Islet of Langerhans (tissue), 1 donor: ENCODE results near the gene CACNA1I.

ENCODE experiments used
- FAIRE-seq: peaks from one replicate; lab custom pipeline; 2011; peaks lifted over from hg19 to GRCh38; lab: Jason Lieb, UNC

CACNA1I gene

DNA sequence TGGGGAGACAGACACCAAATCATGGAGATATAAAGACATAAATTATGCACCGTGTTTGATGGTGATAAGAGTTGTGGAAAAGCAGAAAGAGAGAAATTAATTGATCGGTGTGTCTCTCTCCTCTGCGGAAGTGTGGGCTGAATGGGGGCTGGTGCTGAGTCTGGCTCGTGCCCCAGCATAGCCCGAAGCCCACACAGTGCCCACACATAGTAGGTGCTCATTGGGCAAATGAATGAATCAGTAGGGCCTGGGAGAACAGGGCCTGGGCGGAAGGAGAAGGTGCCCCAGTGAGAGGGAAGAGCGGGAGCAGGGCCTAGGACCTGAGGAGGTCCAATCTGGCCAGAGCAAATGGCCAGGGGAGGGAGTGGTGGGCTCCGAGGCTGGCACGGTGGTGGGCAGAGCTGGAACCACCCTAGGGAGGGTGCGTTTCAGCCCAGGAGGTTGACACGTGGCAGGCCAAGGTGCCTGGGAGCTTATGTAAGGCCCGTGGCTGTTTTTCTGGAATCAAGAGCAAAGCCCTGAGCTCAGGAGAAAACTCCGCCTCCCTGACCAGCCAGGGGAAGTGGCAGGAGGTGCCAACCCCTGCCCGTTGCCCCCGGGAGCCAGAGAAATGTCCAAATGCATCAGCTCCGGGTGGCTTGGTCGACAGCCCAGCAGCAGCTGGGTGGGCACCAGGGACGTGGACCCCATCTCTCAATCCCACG lies 2.1 kb upstream of the CACNA1I start:
- no peak for FAIRE-seq

GRCh38 chr22:39569066-39569465 lies 1.5 kb upstream of the CACNA1I start:
- FAIRE-seq, result no peak

GRCh38 chr22:39570226-39570625 lies 327 bp upstream of the CACNA1I start:
- no peak for FAIRE-seq

DNA sequence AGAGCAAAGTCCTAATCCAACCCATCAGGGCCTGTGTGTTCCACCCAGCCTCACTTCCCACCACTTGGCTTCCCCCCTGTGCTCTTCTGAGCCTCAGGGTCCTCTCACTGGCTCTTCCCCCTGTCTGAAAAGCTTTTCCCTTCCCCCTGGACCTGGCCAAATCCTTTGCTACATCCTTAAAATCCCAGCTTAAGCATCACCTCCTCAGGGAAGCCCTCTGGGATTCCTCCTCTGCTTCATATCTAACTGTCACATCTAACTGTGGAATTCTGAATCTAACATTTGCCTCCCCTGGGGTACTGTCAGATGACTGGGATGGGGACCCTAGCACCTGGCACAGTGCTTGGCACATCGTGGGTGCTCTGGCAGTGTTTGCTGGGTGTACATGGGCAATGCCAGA lies 985 bp downstream of the CACNA1I start:
- FAIRE-seq, result no peak

GRCh38 chr22:39574779-39575551 lies 4.4 kb downstream of the CACNA1I start:
- FAIRE-seq, result no peak

DNA sequence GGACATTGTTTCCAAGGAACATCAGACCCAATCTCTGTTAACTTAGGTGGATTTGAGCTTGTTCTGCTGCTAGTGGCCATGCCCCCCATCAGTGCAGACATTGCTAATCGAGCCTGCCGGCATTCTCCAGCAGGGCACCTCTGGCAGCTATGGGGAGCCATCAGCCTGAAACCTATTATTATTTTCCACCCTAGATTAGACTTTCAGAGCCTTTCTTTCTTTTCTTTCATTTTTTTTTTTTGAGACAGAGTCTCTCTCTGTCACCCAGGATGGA lies 4.9 kb downstream of the CACNA1I start:
- no peak for FAIRE-seq

DNA sequence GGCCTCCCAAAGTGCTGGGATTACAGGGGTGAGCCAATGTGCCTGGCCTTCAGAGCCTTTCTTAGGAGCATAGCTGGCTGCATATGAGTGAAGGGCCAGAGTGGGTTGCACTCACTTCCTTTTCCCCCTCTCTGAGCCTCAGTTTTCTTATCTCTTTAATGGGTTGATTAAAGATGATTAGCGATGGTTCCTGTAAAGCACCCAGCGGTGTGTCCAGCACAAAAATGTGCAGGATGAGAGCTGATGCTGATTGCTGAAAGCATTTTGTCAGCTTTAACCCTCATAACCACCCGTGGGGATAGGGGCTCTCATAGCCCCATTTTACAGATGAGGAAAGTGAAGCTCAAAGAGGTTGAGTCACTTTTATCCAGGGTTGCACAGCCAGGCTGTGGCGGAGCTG lies 5.5 kb downstream of the CACNA1I start:
- FAIRE-seq, result no peak

- FAIRE-seq, result no peak
Observed at GRCh38 chr22:39577366-39577765, 6.8 kb downstream of the CACNA1I start.

GRCh38 chr22:39577900-39578299 lies 7.3 kb downstream of the CACNA1I start:
- FAIRE-seq, result no peak

- FAIRE-seq, result no peak
Observed at GRCh38 chr22:39580006-39580441, 9.5 kb downstream of the CACNA1I start.

DNA sequence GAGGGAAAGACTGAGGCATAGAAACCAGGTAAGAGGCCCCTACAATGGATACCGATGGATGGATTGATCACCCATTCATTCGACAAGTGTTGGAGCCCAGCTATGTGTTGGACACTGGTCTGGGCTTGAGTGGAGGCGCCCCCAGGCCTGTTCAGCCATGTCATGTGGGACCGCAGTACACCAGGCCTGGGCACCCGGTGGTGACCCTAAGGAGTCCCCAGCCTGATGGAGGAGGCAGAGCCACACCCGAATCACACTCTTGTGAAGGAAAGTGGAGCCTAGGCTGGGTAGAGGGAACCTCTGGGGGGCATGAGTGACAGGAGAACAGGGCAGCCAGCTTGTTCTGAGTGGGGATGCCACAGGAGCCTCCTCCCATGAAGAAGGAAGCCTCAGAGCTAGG lies 10.2 kb downstream of the CACNA1I start:
- no peak for FAIRE-seq

GRCh38 chr22:39581303-39581702 lies 10.8 kb downstream of the CACNA1I start:
- no peak for FAIRE-seq

GRCh38 chr22:39583066-39583667 lies 12.6 kb downstream of the CACNA1I start:
- FAIRE-seq, result no peak

DNA sequence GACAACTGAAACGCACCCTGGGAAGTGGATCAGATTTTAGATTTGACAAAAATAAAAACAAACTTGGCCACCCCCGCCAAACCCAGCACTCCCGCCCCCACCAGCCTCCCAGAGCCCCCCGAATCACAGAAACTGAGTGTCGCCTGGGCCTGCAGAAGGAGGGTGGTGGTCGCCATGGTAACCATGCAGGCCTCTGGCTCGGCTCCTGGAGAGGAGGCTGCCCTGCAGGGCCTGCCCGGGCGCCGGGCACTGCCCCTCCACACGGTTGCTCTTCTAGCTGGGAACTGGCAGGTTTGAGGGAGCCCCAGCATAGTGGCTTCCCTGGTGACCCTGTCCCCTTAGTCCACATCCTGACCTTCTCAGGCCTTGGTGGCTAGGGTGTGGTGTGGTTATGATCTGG lies 19.3 kb downstream of the CACNA1I start:
- FAIRE-seq, result no peak

- FAIRE-seq, result no peak
Observed at GRCh38 chr22:39592081-39593065, 21.8 kb downstream of the CACNA1I start.

GRCh38 chr22:39593066-39593930 lies 22.7 kb downstream of the CACNA1I start:
- FAIRE-seq, result no peak

DNA sequence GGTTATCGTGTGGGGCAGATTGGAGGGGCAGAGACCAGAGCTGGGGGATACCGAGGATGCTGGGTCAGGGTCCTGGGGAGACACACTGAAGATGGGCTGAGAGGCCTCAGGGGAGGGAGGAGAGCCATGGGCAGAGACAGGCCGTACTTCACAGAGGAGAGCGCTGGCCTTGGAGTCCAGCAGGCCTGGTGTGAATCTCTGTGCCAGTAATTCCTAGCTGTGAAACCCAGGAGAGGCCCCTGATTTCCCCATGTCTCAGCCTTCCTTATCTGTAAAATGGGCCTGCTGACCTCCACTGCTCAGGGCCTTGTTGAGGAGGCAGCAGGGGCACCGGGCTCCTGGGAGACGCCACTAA lies 23.4 kb downstream of the CACNA1I start:
- no peak for FAIRE-seq

- no peak for FAIRE-seq
Observed at GRCh38 chr22:39594411-39594810, 23.9 kb downstream of the CACNA1I start.

DNA sequence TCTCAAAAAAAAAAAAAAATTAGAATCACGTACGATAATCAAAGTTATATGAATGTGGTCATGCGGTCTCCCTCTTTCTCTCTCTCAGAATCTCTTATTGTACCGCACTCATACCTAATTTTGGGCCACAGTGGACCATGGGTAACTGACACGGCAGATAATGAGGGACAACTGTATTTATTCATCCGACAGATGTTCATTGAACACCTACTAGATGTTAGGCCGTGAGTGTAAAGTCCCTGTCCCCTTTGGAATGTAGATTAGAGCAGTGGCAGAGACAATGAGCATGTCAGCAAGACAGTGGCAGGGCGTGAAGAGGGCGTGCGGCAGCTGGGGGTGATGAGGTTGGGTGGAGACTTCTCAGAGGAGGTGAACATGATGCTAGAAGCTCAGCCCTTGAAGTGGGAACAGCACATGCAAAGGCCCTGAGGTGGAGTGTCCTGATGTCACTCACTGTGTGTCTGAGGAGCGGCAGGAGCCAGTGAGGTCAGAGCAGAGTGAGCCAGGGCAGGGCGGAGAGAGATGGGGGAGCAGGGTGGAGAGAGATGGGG lies 25.1 kb downstream of the CACNA1I start:
- no peak for FAIRE-seq

DNA sequence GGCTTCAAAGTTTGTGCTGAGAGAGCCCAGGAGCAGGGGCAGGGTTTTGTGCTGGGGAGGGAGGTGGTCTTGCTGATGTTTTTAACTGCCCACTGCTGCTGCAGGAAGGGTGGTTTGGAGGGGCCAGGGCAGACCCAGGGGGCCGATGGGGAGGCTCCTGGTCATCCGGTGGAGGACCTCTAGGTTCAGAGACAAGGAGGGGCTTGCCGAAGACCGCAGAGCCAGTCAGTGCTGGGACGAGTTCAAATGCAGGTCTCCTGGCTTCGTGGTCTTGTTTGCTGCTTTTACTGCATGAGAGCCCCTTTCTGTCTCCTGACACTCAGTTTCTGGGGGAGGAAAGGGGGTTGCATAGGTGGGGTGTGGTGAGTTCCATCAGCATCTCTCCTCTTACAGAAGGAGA lies 26.0 kb downstream of the CACNA1I start:
- no peak for FAIRE-seq

GRCh38 chr22:39597236-39597869 lies 26.8 kb downstream of the CACNA1I start:
- FAIRE-seq, result no peak
